Endothelial cell of umbilical vein (primary cell): ENCODE data around the gene FAM111B. TPM values are rescaled to one million over a fixed set of nuclear protein-coding genes. Genes with fewer than 3 reads are reported as not detected.

Experiments used
- BruUV-seq: library from RNA; stranded (reverse); fragments of 400-500 nt; replicated peaks from 2 replicates; lab custom pipeline; 2021; lab: Mats Ljungman, UMichigan
- CTCF ChIA-PET: fragments of 300-600, 350-600 bp; sonication (Branson Sonifier 250); formaldehyde crosslinking; loops from one replicate; lab custom pipeline; 2021; ENCODE audit warnings: antibody characterized with exemption, inconsistent platforms; lab: Charles Lee
- POLR2A ChIA-PET: fragments of 300-600, 350-600 bp; sonication (Branson Sonifier 250); formaldehyde crosslinking; loops from one replicate; lab custom pipeline; 2021; ENCODE audit warnings: antibody characterized with exemption, inconsistent platforms; lab: Charles Lee
- DNase-seq: peaks from one replicate; pipeline ENCODE4 v3.0.0-alpha.2; 2011; ENCODE audit warnings: low read depth, low spot score
- FAIRE-seq: peaks from 2 replicates; lab custom pipeline; 2011; peaks lifted over from hg19 to GRCh38; lab: Jason Lieb, UNC
- H2AFZ ChIP-seq: 2 replicates; pipeline ENCODE4 v1.6.0; 2012; ENCODE audit warnings: low read depth, low read length, control low read depth, inconsistent platforms
- H3K27ac ChIP-seq: 2 replicates; pipeline ENCODE4 v1.5.1; 2011; ENCODE audit warnings: low read depth, mild to moderate bottlenecking, control low read depth, low read length, moderate library complexity; ENCODE audit not compliant: insufficient read depth
- H3K27me3 ChIP-seq, 2 experiments: 2 replicates each; pipeline versions ENCODE4 v1.6.0 to v1.6.1; 2011; ENCODE audit warnings: low read length in 2 of 2, mixed read lengths in 1 of 2; ENCODE audit not compliant: control insufficient read depth in 2 of 2, insufficient read depth in 2 of 2
- H3K36me3 ChIP-seq, 2 experiments: 2 replicates in 1 of 2; 3 replicates in 1 of 2; pipeline ENCODE4 v1.5.1; 2011; ENCODE audit warnings: low read length in 2 of 2, mild to moderate bottlenecking in 1 of 2, moderate library complexity in 1 of 2; ENCODE audit not compliant: control insufficient read depth in 2 of 2, insufficient read depth in 2 of 2; ENCODE audit errors: extremely low read depth in 1 of 2
- H3K4me1 ChIP-seq: 3 replicates; pipeline ENCODE4 v1.5.1; 2011; ENCODE audit warnings: mild to moderate bottlenecking, low read length; ENCODE audit not compliant: control insufficient read depth, insufficient read depth; ENCODE audit errors: extremely low read depth
- H3K4me2 ChIP-seq: 2 replicates; pipeline ENCODE4 v1.6.1; 2011; ENCODE audit warnings: low read length, control low read depth, mixed read lengths; ENCODE audit not compliant: insufficient read depth
- H3K4me3 ChIP-seq, 3 experiments: fragments of 200-600 bp in 1 of 3; sonication (generic), shearing (Covaris generic) in 1 of 3; replicated peaks in 1 of 3; 2 replicates each; pipeline ENCODE4 v1.5.1; 2011 to 2016; ENCODE audit warnings: control low read depth in 3 of 3, low read length in 3 of 3, mild to moderate bottlenecking in 2 of 3, inconsistent platforms in 1 of 3, low read depth in 1 of 3, moderate library complexity in 1 of 3; ENCODE audit not compliant: insufficient read depth in 1 of 3
- H3K79me2 ChIP-seq: 2 replicates; pipeline ENCODE4 v1.6.0; 2012; ENCODE audit warnings: low read length, inconsistent platforms; ENCODE audit not compliant: control insufficient read depth, insufficient read depth
- H3K9ac ChIP-seq: replicated peaks from 2 replicates; pipeline ENCODE3; 2011; ENCODE audit warnings: low read length, control low read depth; ENCODE audit not compliant: insufficient read depth; ENCODE audit errors: extremely low read depth
- H3K9me1 ChIP-seq: replicated peaks from 3 replicates; pipeline ENCODE4 v1.6.0; 2011; ENCODE audit warnings: mild to moderate bottlenecking, low read length; ENCODE audit not compliant: control insufficient read depth, insufficient read depth; ENCODE audit errors: extremely low read depth
- H3K9me3 ChIP-seq: replicated peaks from 2 replicates; pipeline ENCODE4 v1.5.1; 2012; ENCODE audit warnings: low read length, inconsistent platforms; ENCODE audit not compliant: control insufficient read depth, insufficient read depth
- H4K20me1 ChIP-seq: replicated peaks from 2 replicates; pipeline ENCODE3; 2011; ENCODE audit warnings: mild to moderate bottlenecking, low read length; ENCODE audit not compliant: control insufficient read depth, insufficient read depth; ENCODE audit errors: extremely low read depth
- EZH2 ChIP-seq: IDR thresholded peaks from 2 replicates; pipeline ENCODE4 v1.6.1; 2012; ENCODE audit warnings: borderline replicate concordance, low read depth, mild to moderate bottlenecking, moderate library complexity, low read length, inconsistent platforms; ENCODE audit not compliant: severe bottlenecking
- FOS ChIP-seq: IDR thresholded peaks from 2 replicates; pipeline ENCODE4 v1.6.1; 2011; ENCODE audit warnings: mild to moderate bottlenecking, low read length, moderate library complexity, borderline replicate concordance; ENCODE audit not compliant: insufficient read depth
- GATA2 ChIP-seq: IDR thresholded peaks from 2 replicates; pipeline ENCODE4 v1.7.0; 2011; ENCODE audit warnings: low read depth, mild to moderate bottlenecking, moderate library complexity, mixed read lengths, low read length; ENCODE audit not compliant: insufficient read length, insufficient read depth
- JUN ChIP-seq: IDR thresholded peaks from 2 replicates; pipeline ENCODE4 v1.6.1; 2011; ENCODE audit warnings: borderline replicate concordance, low read depth; ENCODE audit not compliant: insufficient read length, insufficient read depth
- MYC ChIP-seq: IDR thresholded peaks from one replicate; pipeline ENCODE4 v1.6.1; 2011; ENCODE audit warnings: mild to moderate bottlenecking, low read depth, low read length
- POLR2A ChIP-seq: IDR thresholded peaks from 2 replicates; pipeline ENCODE4 v1.6.1; 2012; ENCODE audit warnings: low read depth, mild to moderate bottlenecking, control low read depth, low read length
- POLR2AphosphoS5 ChIP-seq: IDR thresholded peaks from 2 replicates; pipeline ENCODE4 v1.6.1; 2012; ENCODE audit warnings: low read depth, mild to moderate bottlenecking, control low read depth, low read length, moderate library complexity; ENCODE audit not compliant: insufficient read depth
- dilution Hi-C: fragments of 300-500 bp; cut with MboI; formaldehyde crosslinking; loops from one replicate; pipeline ENCODE4 v1.15.0; 2019; ENCODE audit warnings: low sequenced_read_pairs; ENCODE audit not compliant: extremely low pct_ligation_motif_present
- intact Hi-C: fragments of 100-400 bp; cut with micrococcal nuclease; formaldehyde crosslinking; loops from one replicate; pipeline ENCODE4 v1.10.0; 2022
- polyA plus RNA-seq, 4 experiments: library from polyadenylated mRNA; depleted of rRNA in 3 of 4; stranded (reverse) in 3 of 4; unstranded in 1 of 4; fragments of >200 nt; gene quantifications; 2 replicates each; pipeline versions ENCODE4 v1.2.1 to v1.2.3, GENCODE V29; 2011 to 2012; ENCODE audit warnings: missing spikeins in 1 of 4
- total RNA-seq: library from RNA; stranded (reverse); gene quantifications from 2 replicates; pipeline ENCODE4 v1.2.3, GENCODE V29; 2021
- TF ChIP-seq, protein P1 (sequence below), 2 donors: IDR thresholded peaks; 1 replicate in 1 of 2; 2 replicates in 1 of 2; pipeline ENCODE4 v1.5.1; 2011; ENCODE audit warnings: low read length in 2 of 2, mild to moderate bottlenecking in 2 of 2, moderate library complexity in 2 of 2, control low read depth in 1 of 2, inconsistent platforms in 1 of 2, low read depth in 1 of 2; ENCODE audit not compliant: insufficient read depth in 1 of 2; ENCODE audit errors: extremely low read depth in 1 of 2
- TF ChIP-seq, protein P2 (sequence below): IDR thresholded peaks from 2 replicates; pipeline ENCODE4 v1.6.1; 2011; ENCODE audit not compliant: insufficient read depth, insufficient read length

FAM111B gene
- total and polyA plus RNA-seq, 2 donors (not counting 3 experiments of a cell fraction or from before 2014, with no cell fraction given) = 2.7 to 21.9 TPM

DNA sequence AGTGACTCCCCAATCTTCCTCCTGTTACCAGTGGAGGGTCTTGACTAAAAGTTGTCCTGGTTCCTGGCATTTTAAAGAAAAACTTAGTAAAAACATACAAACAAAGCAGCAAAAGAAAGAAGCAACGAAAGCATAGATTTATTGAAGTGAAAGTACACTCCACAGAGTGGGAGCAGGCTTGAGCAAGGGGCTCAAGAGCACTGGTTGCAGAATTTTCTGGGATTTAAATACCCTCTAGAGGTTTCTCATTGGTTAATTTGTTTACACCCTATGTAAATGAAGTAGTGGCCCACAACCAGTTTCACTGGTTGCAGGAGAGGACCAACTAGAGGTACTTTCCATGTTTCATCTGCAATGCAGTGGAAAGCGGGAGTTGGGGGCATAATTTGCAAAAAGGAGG lies 10.7 kb downstream of the FAM111B start:
- dilution Hi-C loops = no loop called here

DNA sequence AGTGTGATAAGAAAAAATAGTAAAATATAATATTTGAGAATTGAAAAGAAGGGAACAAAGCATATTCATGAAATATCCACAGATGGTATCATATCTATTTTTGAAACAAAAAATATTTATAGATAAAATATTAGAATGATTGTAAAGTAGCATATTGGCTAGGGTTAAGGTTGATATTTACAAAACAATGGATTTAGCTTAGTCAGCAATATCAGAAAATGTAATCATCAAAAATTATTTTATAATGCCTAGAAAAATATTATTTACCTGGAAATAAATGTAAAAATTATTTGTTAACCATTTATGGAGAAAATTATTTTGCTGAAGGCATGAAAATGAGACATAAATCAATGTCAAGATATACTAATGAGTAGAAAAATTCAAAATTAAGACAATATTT lies 12.8 kb downstream of the FAM111B start:
- H3K9me1 ChIP-seq = no peaks in the 10 kb centered on the region
- H3K36me3 ChIP-seq = peaks cover 0 to 6% of the 10 kb centered on the region in 2 experiments
- dilution Hi-C loops (no loop called here), intact Hi-C loops (loop anchor here (2.0 kb wide), 1 partner anchor 13 kb away; the partner anchor contains the start of gene FAM111B)
- no peak overlapping the region for H3K27ac ChIP-seq
- no peaks in the 10 kb centered on the region for H4K20me1 ChIP-seq
- H3K4me2 ChIP-seq = no peak overlapping the region
- no peak for DNase-seq
- H3K27me3 ChIP-seq = no peaks in the 10 kb centered on the region
- no peak overlapping the region for H3K9ac ChIP-seq
- FAIRE-seq = no peak
- no peaks in the 10 kb centered on the region for H3K79me2 ChIP-seq
- no peak for TF ChIP-seq POLR2AphosphoS5
- TF ChIP-seq POLR2A = no peak
- TF ChIP-seq, protein P1, sequence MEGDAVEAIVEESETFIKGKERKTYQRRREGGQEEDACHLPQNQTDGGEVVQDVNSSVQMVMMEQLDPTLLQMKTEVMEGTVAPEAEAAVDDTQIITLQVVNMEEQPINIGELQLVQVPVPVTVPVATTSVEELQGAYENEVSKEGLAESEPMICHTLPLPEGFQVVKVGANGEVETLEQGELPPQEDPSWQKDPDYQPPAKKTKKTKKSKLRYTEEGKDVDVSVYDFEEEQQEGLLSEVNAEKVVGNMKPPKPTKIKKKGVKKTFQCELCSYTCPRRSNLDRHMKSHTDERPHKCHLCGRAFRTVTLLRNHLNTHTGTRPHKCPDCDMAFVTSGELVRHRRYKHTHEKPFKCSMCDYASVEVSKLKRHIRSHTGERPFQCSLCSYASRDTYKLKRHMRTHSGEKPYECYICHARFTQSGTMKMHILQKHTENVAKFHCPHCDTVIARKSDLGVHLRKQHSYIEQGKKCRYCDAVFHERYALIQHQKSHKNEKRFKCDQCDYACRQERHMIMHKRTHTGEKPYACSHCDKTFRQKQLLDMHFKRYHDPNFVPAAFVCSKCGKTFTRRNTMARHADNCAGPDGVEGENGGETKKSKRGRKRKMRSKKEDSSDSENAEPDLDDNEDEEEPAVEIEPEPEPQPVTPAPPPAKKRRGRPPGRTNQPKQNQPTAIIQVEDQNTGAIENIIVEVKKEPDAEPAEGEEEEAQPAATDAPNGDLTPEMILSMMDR (IDR thresholded peaks at IDR 0.05; ENCODE audit: extremely low read depth in 1 of 2, insufficient read depth in 1 of 2, low read depth in 1 of 2, low read length in 2 of 2) = no peak
- no peak for TF ChIP-seq JUN
- TF ChIP-seq EZH2 = no peak
- TF ChIP-seq GATA2 = no peak
- no peak for TF ChIP-seq FOS
- TF ChIP-seq MYC = no peak
- TF ChIP-seq, protein P2, sequence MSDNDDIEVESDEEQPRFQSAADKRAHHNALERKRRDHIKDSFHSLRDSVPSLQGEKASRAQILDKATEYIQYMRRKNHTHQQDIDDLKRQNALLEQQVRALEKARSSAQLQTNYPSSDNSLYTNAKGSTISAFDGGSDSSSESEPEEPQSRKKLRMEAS = no peak
- no peaks in the 10 kb centered on the region for H3K4me1 ChIP-seq
- no TSS peak for BruUV-seq
- no peak overlapping the region for H3K4me3 ChIP-seq
- ChIA-PET POLR2A (no interaction called here), CTCF (interaction anchor here (0.9 to 1.6 kb wide), 3 partner anchors 13 to 39 kb away, joined by 3 to 11 read pairs (median 4); partner anchors contain the start of gene FAM111B)
- H3K9me3 ChIP-seq = no peaks in the 10 kb centered on the region
- no peak overlapping the region for H2AFZ ChIP-seq

More for the DNA sequence above, 10.7 kb downstream of the FAM111B start:
- no peak overlapping the region for H3K27ac ChIP-seq
- ChIA-PET POLR2A (no interaction called here), CTCF (no interaction called here)
- no peak overlapping the region for H3K9ac ChIP-seq
- no peak for TF ChIP-seq GATA2
- TF ChIP-seq, protein P2 = no peak
- no peak for TF ChIP-seq MYC
- H3K9me3 ChIP-seq = no peaks in the 10 kb centered on the region
- DNase-seq (no peak), FAIRE-seq (no peak)
- no peak overlapping the region for H3K4me2 ChIP-seq
- no peaks in the 10 kb centered on the region for H3K4me1 ChIP-seq
- no peak overlapping the region for H2AFZ ChIP-seq
- H4K20me1 ChIP-seq = no peaks in the 10 kb centered on the region
- H3K36me3 ChIP-seq = no peaks in the 10 kb centered on the region
- H3K9me1 ChIP-seq = no peaks in the 10 kb centered on the region
- no peaks in the 10 kb centered on the region for H3K79me2 ChIP-seq
- H3K4me3 ChIP-seq = no peak overlapping the region
- H3K27me3 ChIP-seq = no peaks in the 10 kb centered on the region
- intact Hi-C loops = no loop called here
- BruUV-seq = no TSS peak
